ENCODE measurements around the gene TSPYL4.

The TSPYL4 gene

GRCh38 chr6:116253505-116254296, at the start of gene TSPYL4:
TSPYL4 (minus strand) TSS chr6:116254075; CDS start chr6:116254008, 67 bp downstream.
- peak within 1 kb of the TSS; percentile 88 to 96 (median 95) for H3K4me3 ChIP-seq (ENCODE audit: low read depth in 1 of 5, low read length in 5 of 5)
- peak within 1 kb of the TSS; percentile 91 for H3K27ac ChIP-seq (ENCODE audit: low read depth, low read length)
- H3K36me3 ChIP-seq (ENCODE audit: control insufficient read depth in 5 of 5, insufficient read depth in 5 of 5, low read length in 5 of 5) = peaks cover 0 to 2% (median 1%) of the 10 kb centered on the region in 5 donors
- no peaks in the 10 kb centered on the region for H3K9me3 ChIP-seq (ENCODE audit: control insufficient read depth in 5 of 5, low read length in 5 of 5)
- H3K27me3 ChIP-seq (ENCODE audit: control insufficient read depth in 5 of 5, insufficient read depth in 4 of 5, low read length in 5 of 5) = no peaks in the 10 kb centered on the region
- peak within 1 kb of the TSS; percentile 71 to 95 (median 79) for H3K9ac ChIP-seq (ENCODE audit: low read length in 5 of 5)
- H3K4me1 ChIP-seq (ENCODE audit: control insufficient read depth in 5 of 5, insufficient read depth in 5 of 5, low read length in 5 of 5) = peaks cover 3 to 43% (median 39%) of the 10 kb centered on the region in 5 donors

GRCh38 chr6:116301104-116301503, 47.2 kb upstream of the TSPYL4 start:
- H3K36me3 ChIP-seq (ENCODE audit: control insufficient read depth in 5 of 5, insufficient read depth in 5 of 5, low read length in 5 of 5) = no peaks in the 10 kb centered on the region
- H3K9ac ChIP-seq (ENCODE audit: low read length in 5 of 5) = no peak overlapping the region
- H3K9me3 ChIP-seq (ENCODE audit: control insufficient read depth in 5 of 5, low read length in 5 of 5) = peaks cover 0 to 7% (median 6%) of the 10 kb centered on the region in 5 donors
- H3K4me3 ChIP-seq (ENCODE audit: low read depth in 1 of 5, low read length in 5 of 5) = no peak overlapping the region
- H3K4me1 ChIP-seq (ENCODE audit: control insufficient read depth in 5 of 5, insufficient read depth in 5 of 5, low read length in 5 of 5) = peaks cover 0 to 4% (median 0%) of the 10 kb centered on the region in 5 donors
- no peaks in the 10 kb centered on the region for H3K27me3 ChIP-seq (ENCODE audit: control insufficient read depth in 5 of 5, insufficient read depth in 4 of 5, low read length in 5 of 5)
- no peak overlapping the region for H3K27ac ChIP-seq (ENCODE audit: low read depth, low read length)

- no peaks in the 10 kb centered on the region for H3K27me3 ChIP-seq (ENCODE audit: control insufficient read depth in 5 of 5, insufficient read depth in 4 of 5, low read length in 5 of 5)
- no peak overlapping the region for H3K4me3 ChIP-seq (ENCODE audit: low read depth in 1 of 5, low read length in 5 of 5)
- H3K27ac ChIP-seq (ENCODE audit: low read depth, low read length) = no peak overlapping the region
- H3K9ac ChIP-seq (ENCODE audit: low read length in 5 of 5) = no peak overlapping the region
- H3K4me1 ChIP-seq (ENCODE audit: control insufficient read depth in 5 of 5, insufficient read depth in 5 of 5, low read length in 5 of 5) = peaks cover 0 to 4% (median 0%) of the 10 kb centered on the region in 5 donors
- H3K36me3 ChIP-seq (ENCODE audit: control insufficient read depth in 5 of 5, insufficient read depth in 5 of 5, low read length in 5 of 5) = no peaks in the 10 kb centered on the region
- H3K9me3 ChIP-seq (ENCODE audit: control insufficient read depth in 5 of 5, low read length in 5 of 5) = peaks cover 0 to 7% (median 6%) of the 10 kb centered on the region in 5 donors
These were observed 46.7 kb upstream of the TSPYL4 start for GRCh38 chr6:116300566-116300965.

- no peak overlapping the region for H3K4me3 ChIP-seq (ENCODE audit: low read depth in 1 of 5, low read length in 5 of 5)
- H3K36me3 ChIP-seq (ENCODE audit: control insufficient read depth in 5 of 5, insufficient read depth in 5 of 5, low read length in 5 of 5) = no peaks in the 10 kb centered on the region
These were observed 45.1 kb upstream of the TSPYL4 start for GRCh38 chr6:116298973-116299372.

GRCh38 chr6:116298273-116298672, 44.4 kb upstream of the TSPYL4 start:
- Histone ChIP-seq H3K4me1 (ENCODE audit: control insufficient read depth in 5 of 5, insufficient read depth in 5 of 5, low read length in 5 of 5) (peaks cover 0 to 4% (median 0%) of the 10 kb centered on the region in 5 donors), H3K36me3 (ENCODE audit: control insufficient read depth in 5 of 5, insufficient read depth in 5 of 5, low read length in 5 of 5) (no peaks in the 10 kb centered on the region), H3K27ac (ENCODE audit: low read depth, low read length) (no peak overlapping the region), H3K27me3 (ENCODE audit: control insufficient read depth in 5 of 5, insufficient read depth in 4 of 5, low read length in 5 of 5) (no peaks in the 10 kb centered on the region), H3K9me3 (ENCODE audit: control insufficient read depth in 5 of 5, low read length in 5 of 5) (peaks cover 0 to 7% (median 6%) of the 10 kb centered on the region in 5 donors), H3K9ac (ENCODE audit: low read length in 5 of 5) (no peak overlapping the region), H3K4me3 (ENCODE audit: low read depth in 1 of 5, low read length in 5 of 5) (no peak overlapping the region)

More at GRCh38 chr6:116298973-116299372, 45.1 kb upstream of the TSPYL4 start:
- Histone ChIP-seq H3K4me1 (ENCODE audit: control insufficient read depth in 5 of 5, insufficient read depth in 5 of 5, low read length in 5 of 5) (peaks cover 0 to 4% (median 0%) of the 10 kb centered on the region in 5 donors), H3K9me3 (ENCODE audit: control insufficient read depth in 5 of 5, low read length in 5 of 5) (peaks cover 0 to 7% (median 6%) of the 10 kb centered on the region in 5 donors), H3K27ac (ENCODE audit: low read depth, low read length) (no peak overlapping the region), H3K9ac (ENCODE audit: low read length in 5 of 5) (no peak overlapping the region), H3K27me3 (ENCODE audit: control insufficient read depth in 5 of 5, insufficient read depth in 4 of 5, low read length in 5 of 5) (no peaks in the 10 kb centered on the region)

- H3K27me3 ChIP-seq (ENCODE audit: control insufficient read depth in 5 of 5, insufficient read depth in 4 of 5, low read length in 5 of 5) = no peaks in the 10 kb centered on the region
- no peak overlapping the region for H3K9ac ChIP-seq (ENCODE audit: low read length in 5 of 5)
- no peak overlapping the region for H3K27ac ChIP-seq (ENCODE audit: low read depth, low read length)
These were observed 38.7 kb upstream of the TSPYL4 start for GRCh38 chr6:116292553-116292952.

GRCh38 chr6:116291701-116292396, 38.0 kb upstream of the TSPYL4 start:
- no peak overlapping the region for H3K4me3 ChIP-seq (ENCODE audit: low read depth in 1 of 5, low read length in 5 of 5)

More at GRCh38 chr6:116292553-116292952, 38.7 kb upstream of the TSPYL4 start:
- Histone ChIP-seq H3K36me3 (ENCODE audit: control insufficient read depth in 5 of 5, insufficient read depth in 5 of 5, low read length in 5 of 5) (no peaks in the 10 kb centered on the region), H3K4me3 (ENCODE audit: low read depth in 1 of 5, low read length in 5 of 5) (no peak overlapping the region), H3K9me3 (ENCODE audit: control insufficient read depth in 5 of 5, low read length in 5 of 5) (no peaks in the 10 kb centered on the region), H3K4me1 (ENCODE audit: control insufficient read depth in 5 of 5, insufficient read depth in 5 of 5, low read length in 5 of 5) (no peaks in the 10 kb centered on the region)

GRCh38 chr6:116290799-116291198, 36.9 kb upstream of the TSPYL4 start:
- Histone ChIP-seq H3K4me1 (ENCODE audit: control insufficient read depth in 5 of 5, insufficient read depth in 5 of 5, low read length in 5 of 5) (no peaks in the 10 kb centered on the region), H3K27ac (ENCODE audit: low read depth, low read length) (no peak overlapping the region), H3K36me3 (ENCODE audit: control insufficient read depth in 5 of 5, insufficient read depth in 5 of 5, low read length in 5 of 5) (no peaks in the 10 kb centered on the region), H3K9ac (ENCODE audit: low read length in 5 of 5) (no peak overlapping the region), H3K9me3 (ENCODE audit: control insufficient read depth in 5 of 5, low read length in 5 of 5) (no peaks in the 10 kb centered on the region), H3K4me3 (ENCODE audit: low read depth in 1 of 5, low read length in 5 of 5) (no peak overlapping the region), H3K27me3 (ENCODE audit: control insufficient read depth in 5 of 5, insufficient read depth in 4 of 5, low read length in 5 of 5) (no peaks in the 10 kb centered on the region)

More at GRCh38 chr6:116291701-116292396, 38.0 kb upstream of the TSPYL4 start:
- H3K9me3 ChIP-seq (ENCODE audit: control insufficient read depth in 5 of 5, low read length in 5 of 5) = no peaks in the 10 kb centered on the region
- no peaks in the 10 kb centered on the region for H3K36me3 ChIP-seq (ENCODE audit: control insufficient read depth in 5 of 5, insufficient read depth in 5 of 5, low read length in 5 of 5)
- H3K27ac ChIP-seq (ENCODE audit: low read depth, low read length) = no peak overlapping the region
- H3K9ac ChIP-seq (ENCODE audit: low read length in 5 of 5) = no peak overlapping the region
- no peaks in the 10 kb centered on the region for H3K4me1 ChIP-seq (ENCODE audit: control insufficient read depth in 5 of 5, insufficient read depth in 5 of 5, low read length in 5 of 5)
- no peaks in the 10 kb centered on the region for H3K27me3 ChIP-seq (ENCODE audit: control insufficient read depth in 5 of 5, insufficient read depth in 4 of 5, low read length in 5 of 5)

- no peak overlapping the region for H3K9ac ChIP-seq (ENCODE audit: low read length in 5 of 5)
- no peak overlapping the region for H3K27ac ChIP-seq (ENCODE audit: low read depth, low read length)
- H3K9me3 ChIP-seq (ENCODE audit: control insufficient read depth in 5 of 5, low read length in 5 of 5) = no peaks in the 10 kb centered on the region
- no peaks in the 10 kb centered on the region for H3K4me1 ChIP-seq (ENCODE audit: control insufficient read depth in 5 of 5, insufficient read depth in 5 of 5, low read length in 5 of 5)
- no peaks in the 10 kb centered on the region for H3K27me3 ChIP-seq (ENCODE audit: control insufficient read depth in 5 of 5, insufficient read depth in 4 of 5, low read length in 5 of 5)
- no peak overlapping the region for H3K4me3 ChIP-seq (ENCODE audit: low read depth in 1 of 5, low read length in 5 of 5)
- H3K36me3 ChIP-seq (ENCODE audit: control insufficient read depth in 5 of 5, insufficient read depth in 5 of 5, low read length in 5 of 5) = no peaks in the 10 kb centered on the region
These were observed 36.0 kb upstream of the TSPYL4 start for GRCh38 chr6:116289876-116290275.

GRCh38 chr6:116287689-116288282, 33.9 kb upstream of the TSPYL4 start:
- Histone ChIP-seq H3K4me1 (ENCODE audit: control insufficient read depth in 5 of 5, insufficient read depth in 5 of 5, low read length in 5 of 5) (no peaks in the 10 kb centered on the region), H3K4me3 (ENCODE audit: low read depth in 1 of 5, low read length in 5 of 5) (no peak overlapping the region), H3K36me3 (ENCODE audit: control insufficient read depth in 5 of 5, insufficient read depth in 5 of 5, low read length in 5 of 5) (no peaks in the 10 kb centered on the region), H3K27me3 (ENCODE audit: control insufficient read depth in 5 of 5, insufficient read depth in 4 of 5, low read length in 5 of 5) (no peaks in the 10 kb centered on the region), H3K9ac (ENCODE audit: low read length in 5 of 5) (no peak overlapping the region), H3K27ac (ENCODE audit: low read depth, low read length) (no peak overlapping the region), H3K9me3 (ENCODE audit: control insufficient read depth in 5 of 5, low read length in 5 of 5) (no peaks in the 10 kb centered on the region)

Measured in subcutaneous abdominal adipose tissue (tissue), 5 donors.